ENCODE data around the gene ARMC8. TPM values are rescaled to one million over a fixed set of nuclear protein-coding genes. Genes with fewer than 3 reads are reported as not detected.

Gene ARMC8
- total RNA-seq, 1 donor from 2014 or later: 33.2 TPM

GRCh38 chr3:138199851-138200250 lies 12.8 kb downstream of the ARMC8 start:
- Histone ChIP-seq H3K9ac (ENCODE audit: low read length) (no peak overlapping the region), H3K9me3 (ENCODE audit: insufficient read depth, low read depth, low read length) (no peaks in the 10 kb centered on the region), H3K4me1 (ENCODE audit: insufficient read depth, low read length) (no peaks in the 10 kb centered on the region), H3K4me3 (ENCODE audit: insufficient read depth, low read depth, low read length) (no peak overlapping the region), H3K27me3 (ENCODE audit: insufficient read depth, low read length) (no peaks in the 10 kb centered on the region), H2AFZ (ENCODE audit: low read depth, low read length) (no peak overlapping the region), H3K4me2 (ENCODE audit: low read length) (no peak overlapping the region), H3K27ac (ENCODE audit: low read depth, low read length) (no peak overlapping the region), H3K36me3 (ENCODE audit: insufficient read depth, low read length) (no peaks in the 10 kb centered on the region), H4K20me1 (ENCODE audit: insufficient read depth, low read length) (peaks cover 86% of the 10 kb centered on the region), H3K79me2 (ENCODE audit: insufficient read depth, low read length) (peaks cover 95% of the 10 kb centered on the region)
- no peaks in the 10 kb centered on the region for H3K27me3 Mint-ChIP-seq (ENCODE audit: low read depth, unreplicated experiment)
- no peak for TF ChIP-seq CTCF (IDR thresholded peaks at IDR 0.05; ENCODE audit: insufficient read depth, low read depth, low read length)
- TF ChIP-seq EZH2 (IDR thresholded peaks at IDR 0.05; ENCODE audit: insufficient read depth, low read length): no peak
- peaks cover 3% of the 10 kb centered on the region for H3K9me3 Mint-ChIP-seq (ENCODE audit: unreplicated experiment)
- DNase-seq (ENCODE audit: low read depth): no peak
- no peak overlapping the region for H3K4me3 Mint-ChIP-seq (ENCODE audit: unreplicated experiment)
- H3K36me3 Mint-ChIP-seq (ENCODE audit: low read depth, unreplicated experiment): peaks cover 2% of the 10 kb centered on the region
- no peak overlapping the region for H3K27ac Mint-ChIP-seq (ENCODE audit: unreplicated experiment)
- H3K4me1 Mint-ChIP-seq (ENCODE audit: low read depth, unreplicated experiment): peaks cover 16% of the 10 kb centered on the region
- FAIRE-seq: no peak

- no peak overlapping the region for H3K9ac ChIP-seq (ENCODE audit: low read length)
- Mint-ChIP-seq H3K9me3 (ENCODE audit: unreplicated experiment) (peaks cover 3% of the 10 kb centered on the region), H3K4me3 (ENCODE audit: unreplicated experiment) (no peak overlapping the region), H3K36me3 (ENCODE audit: low read depth, unreplicated experiment) (peaks cover 2% of the 10 kb centered on the region), H3K27me3 (ENCODE audit: low read depth, unreplicated experiment) (no peaks in the 10 kb centered on the region), H3K4me1 (ENCODE audit: low read depth, unreplicated experiment) (peaks cover 16% of the 10 kb centered on the region), H3K27ac (ENCODE audit: unreplicated experiment) (no peak overlapping the region)
- H3K27ac ChIP-seq (ENCODE audit: low read depth, low read length): no peak overlapping the region
- no peak for DNase-seq (ENCODE audit: low read depth)
- no peak for FAIRE-seq
- H2AFZ ChIP-seq (ENCODE audit: low read depth, low read length): no peak overlapping the region
- TF ChIP-seq CTCF (IDR thresholded peaks at IDR 0.05; ENCODE audit: insufficient read depth, low read depth, low read length) (no peak), EZH2 (IDR thresholded peaks at IDR 0.05; ENCODE audit: insufficient read depth, low read length) (no peak)
- H3K4me3 ChIP-seq (ENCODE audit: insufficient read depth, low read depth, low read length): no peak overlapping the region
- no peaks in the 10 kb centered on the region for H3K27me3 ChIP-seq (ENCODE audit: insufficient read depth, low read length)
- H4K20me1 ChIP-seq (ENCODE audit: insufficient read depth, low read length): peaks cover 86% of the 10 kb centered on the region
- H3K9me3 ChIP-seq (ENCODE audit: insufficient read depth, low read depth, low read length): no peaks in the 10 kb centered on the region
- peaks cover 97% of the 10 kb centered on the region for H3K79me2 ChIP-seq (ENCODE audit: insufficient read depth, low read length)
- no peak overlapping the region for H3K4me2 ChIP-seq (ENCODE audit: low read length)
- no peaks in the 10 kb centered on the region for H3K4me1 ChIP-seq (ENCODE audit: insufficient read depth, low read length)
- H3K36me3 ChIP-seq (ENCODE audit: insufficient read depth, low read length): no peaks in the 10 kb centered on the region
Measured at GRCh38 chr3:138200424-138200823, 13.3 kb downstream of the ARMC8 start.

- no peaks in the 10 kb centered on the region for H3K9me3 Mint-ChIP-seq (ENCODE audit: unreplicated experiment)
- H3K9ac ChIP-seq (ENCODE audit: low read length): no peak overlapping the region
- no peak overlapping the region for H2AFZ ChIP-seq (ENCODE audit: low read depth, low read length)
- H3K27me3 ChIP-seq (ENCODE audit: insufficient read depth, low read length): no peaks in the 10 kb centered on the region
- no peak overlapping the region for H3K4me2 ChIP-seq (ENCODE audit: low read length)
- FAIRE-seq (no peak), DNase-seq (ENCODE audit: low read depth) (no peak)
- no peak overlapping the region for H3K27ac ChIP-seq (ENCODE audit: low read depth, low read length)
- no peaks in the 10 kb centered on the region for H3K4me1 ChIP-seq (ENCODE audit: insufficient read depth, low read length)
- TF ChIP-seq CTCF (IDR thresholded peaks at IDR 0.05; ENCODE audit: insufficient read depth, low read depth, low read length): no peak
- TF ChIP-seq EZH2 (IDR thresholded peaks at IDR 0.05; ENCODE audit: insufficient read depth, low read length): no peak
- peaks cover 97% of the 10 kb centered on the region for H3K79me2 ChIP-seq (ENCODE audit: insufficient read depth, low read length)
- no peaks in the 10 kb centered on the region for H3K36me3 ChIP-seq (ENCODE audit: insufficient read depth, low read length)
- no peak overlapping the region for H3K4me3 ChIP-seq (ENCODE audit: insufficient read depth, low read depth, low read length)
- H3K4me3 Mint-ChIP-seq (ENCODE audit: unreplicated experiment): no peak overlapping the region
- H3K27me3 Mint-ChIP-seq (ENCODE audit: low read depth, unreplicated experiment): no peaks in the 10 kb centered on the region
- peaks cover 5% of the 10 kb centered on the region for H3K36me3 Mint-ChIP-seq (ENCODE audit: low read depth, unreplicated experiment)
- no peaks in the 10 kb centered on the region for H3K9me3 ChIP-seq (ENCODE audit: insufficient read depth, low read depth, low read length)
- no peak overlapping the region for H3K27ac Mint-ChIP-seq (ENCODE audit: unreplicated experiment)
- H4K20me1 ChIP-seq (ENCODE audit: insufficient read depth, low read length): peaks cover 84% of the 10 kb centered on the region
- peaks cover 14% of the 10 kb centered on the region for H3K4me1 Mint-ChIP-seq (ENCODE audit: low read depth, unreplicated experiment)
Measured at GRCh38 chr3:138202945-138203701, 16.0 kb downstream of the ARMC8 start.
